Small intestine (tissue), 7 donors: ENCODE data around the gene DNASE2B. TPM values are rescaled to one million over a fixed set of nuclear protein-coding genes. Genes with fewer than 3 reads are reported as not detected.

Experiments used
- DNase-seq, 2 donors: peaks; one replicate each; pipeline versions ENCODE4 v3.0.0 to v3.0.0-alpha.2; 2013
- FAIRE-seq: peaks from 2 replicates; lab custom pipeline; 2012; peaks lifted over from hg19 to GRCh38; lab: Jason Lieb, UNC
- H3K27ac ChIP-seq, 3 donors: one replicate each; pipeline ENCODE4 v1.5.1; 2013; ENCODE audit warnings: low read length in 2 of 3, mild to moderate bottlenecking in 2 of 3, control low read depth in 1 of 3, inconsistent platforms in 1 of 3, low read depth in 1 of 3, moderate library complexity in 1 of 3
- H3K27me3 ChIP-seq, 3 donors: one replicate each; pipeline ENCODE4 v1.6.1; 2013; ENCODE audit warnings: low read length in 3 of 3, inconsistent platforms in 1 of 3; ENCODE audit not compliant: control insufficient read depth in 3 of 3, insufficient read depth in 3 of 3
- H3K36me3 ChIP-seq, 3 donors: one replicate each; pipeline ENCODE4 v1.6.1; 2013; ENCODE audit warnings: low read length in 3 of 3, inconsistent platforms in 1 of 3, low read depth in 1 of 3, mild to moderate bottlenecking in 1 of 3, moderate library complexity in 1 of 3; ENCODE audit not compliant: control insufficient read depth in 3 of 3, insufficient read depth in 2 of 3
- H3K4me1 ChIP-seq, 3 donors: one replicate each; pipeline ENCODE4 v1.6.1; 2013; ENCODE audit warnings: low read length in 2 of 3, inconsistent platforms in 1 of 3, low read depth in 1 of 3, mild to moderate bottlenecking in 1 of 3, moderate library complexity in 1 of 3; ENCODE audit not compliant: control insufficient read depth in 3 of 3, insufficient read depth in 2 of 3
- H3K4me3 ChIP-seq, 3 donors: one replicate each; pipeline ENCODE4 v1.5.1; 2013; ENCODE audit warnings: low read length in 3 of 3, control low read depth in 1 of 3, inconsistent platforms in 1 of 3, low read depth in 1 of 3, mild to moderate bottlenecking in 1 of 3, moderate library complexity in 1 of 3
- H3K9me3 ChIP-seq, 2 donors: one replicate each; pipeline ENCODE4 v1.6.1; 2013; ENCODE audit warnings: low read depth in 1 of 2, low read length in 1 of 2; ENCODE audit not compliant: control insufficient read depth in 2 of 2, insufficient read depth in 1 of 2
- WGBS, 3 donors: extraction: QIAGEN DNeasy Blood & Tissue Kit; methylation state at CpG; one replicate each; pipeline ENCODE4 v1.1.7; 2013; 5-methylcytosine and 5-hydroxymethylcytosine counted together
- polyA plus RNA-seq, 4 donors: library from polyadenylated mRNA; stranded (reverse) in 3 of 4; unstranded in 1 of 4; fragments of 200-250 nt in 3 of 4; fragments of 120-200 nt in 1 of 4; gene quantifications; one replicate each; pipeline versions ENCODE4 v1.2.1 to v1.2.3, GENCODE V29; 2013
- donor health status: healthy with polysubstance abuse.
- donor health status: control.
- donor health status: control.
- donor health status: Bipolar disorder and iron deficiency.
- donor health status: healthy.

The DNASE2B gene
- polyA plus RNA-seq, 4 donors = 0.09 to 0.18 TPM; not detected in 2

- DNase-seq = no peak
- Histone ChIP-seq H3K4me3 (no peak overlapping the region), H3K36me3 (no peaks in the 10 kb centered on the region), H3K27ac (no peak overlapping the region), H3K4me1 (no peaks in the 10 kb centered on the region), H3K9me3 (peaks cover 0 to 8% of the 10 kb centered on the region in 2 donors), H3K27me3 (no peaks in the 10 kb centered on the region)
- FAIRE-seq = no peak
- WGBS, 3 donors = 80 to 84% (median 82%) methylated on average over 6 of the region's 6 CpGs
These were observed 29.2 kb downstream of the DNASE2B start for GRCh38 chr1:84427250-84428188.

DNA sequence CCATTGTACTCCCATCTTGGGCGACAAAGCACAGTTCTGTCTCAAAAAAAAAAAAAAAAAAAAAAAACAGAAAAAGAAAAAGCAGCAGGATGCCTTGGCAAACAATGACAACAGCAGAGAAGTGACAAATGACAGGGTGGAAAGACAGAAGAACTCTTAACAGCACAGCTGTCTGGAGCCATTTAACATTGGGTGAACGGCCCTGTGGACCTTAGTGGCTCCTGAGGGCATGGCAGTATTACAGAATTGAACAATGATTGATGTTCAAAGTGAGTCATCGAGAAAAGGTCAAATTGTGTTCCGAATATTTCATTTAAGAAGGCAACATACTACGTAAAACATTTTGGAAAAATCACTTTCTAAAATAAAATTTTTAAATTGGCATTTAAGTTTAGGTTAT is 30.0 kb downstream of the DNASE2B start:
- FAIRE-seq (no peak), DNase-seq (no peak)
- 83 to 85% (median 84%) methylated on average over 5 of the region's 5 CpGs for WGBS, 3 donors
- no peak overlapping the region for H3K4me3 ChIP-seq
- H3K4me1 ChIP-seq = peaks cover 0 to under 1% (median 0%) of the 10 kb centered on the region in 3 donors
- H3K27ac ChIP-seq = no peak overlapping the region
- no peaks in the 10 kb centered on the region for H3K36me3 ChIP-seq
- H3K27me3 ChIP-seq = no peaks in the 10 kb centered on the region
- H3K9me3 ChIP-seq = peaks cover 0 to 8% of the 10 kb centered on the region in 2 donors

GRCh38 chr1:84429231-84429630 is 30.9 kb downstream of the DNASE2B start:
- no peak overlapping the region for H3K27ac ChIP-seq
- DNase-seq (no peak), FAIRE-seq (no peak)
- H3K4me3 ChIP-seq = no peak overlapping the region
- H3K9me3 ChIP-seq = peaks cover 0 to 8% of the 10 kb centered on the region in 2 donors
- peaks cover 0 to 4% (median 0%) of the 10 kb centered on the region in 3 donors for H3K4me1 ChIP-seq
- WGBS, 3 donors = 89 to 96% (median 90%) methylated on average over 1 of the region's 1 CpG
- no peaks in the 10 kb centered on the region for H3K36me3 ChIP-seq
- H3K27me3 ChIP-seq = no peaks in the 10 kb centered on the region

GRCh38 chr1:84430546-84430945 is 32.3 kb downstream of the DNASE2B start:
- H3K27me3 ChIP-seq = no peaks in the 10 kb centered on the region
- DNase-seq (no peak), FAIRE-seq (no peak)
- no peak overlapping the region for H3K4me3 ChIP-seq
- peaks cover 0 to 4% (median 0%) of the 10 kb centered on the region in 3 donors for H3K4me1 ChIP-seq
- no peak overlapping the region for H3K27ac ChIP-seq
- H3K9me3 ChIP-seq = peaks cover 0 to 8% of the 10 kb centered on the region in 2 donors
- WGBS, 3 donors = 74 to 91% (median 78%) methylated on average over 2 of the region's 2 CpGs
- H3K36me3 ChIP-seq = no peaks in the 10 kb centered on the region

- Histone ChIP-seq H3K27ac (peak overlapping the region in 2 of 3 donors; percentile 25 to 54), H3K36me3 (no peaks in the 10 kb centered on the region), H3K27me3 (no peaks in the 10 kb centered on the region), H3K9me3 (peaks cover 0 to 8% of the 10 kb centered on the region in 2 donors), H3K4me1 (peaks cover 0 to 4% (median 0%) of the 10 kb centered on the region in 3 donors), H3K4me3 (peak overlapping the region in 1 of 3 donors; percentile 27)
- peak; percentile 83 to 85 for DNase-seq
- 5 to 17% (median 15%) methylated on average over 11 of the region's 11 CpGs for WGBS, 3 donors
- FAIRE-seq = no peak
These were observed 35.2 kb downstream of the DNASE2B start for GRCh38 chr1:84433258-84434080.

GRCh38 chr1:84434081-84434769 is 35.9 kb downstream of the DNASE2B start:
- FAIRE-seq (no peak), DNase-seq (no peak)
- no peaks in the 10 kb centered on the region for H3K27me3 ChIP-seq
- H3K4me3 ChIP-seq = no peak overlapping the region
- H3K4me1 ChIP-seq = peaks cover 0 to 4% (median 0%) of the 10 kb centered on the region in 3 donors
- no peaks in the 10 kb centered on the region for H3K36me3 ChIP-seq
- no peak overlapping the region for H3K27ac ChIP-seq
- H3K9me3 ChIP-seq = peaks cover 0 to 8% of the 10 kb centered on the region in 2 donors
- 66 to 74% (median 69%) methylated on average over 6 of the region's 6 CpGs for WGBS, 3 donors

- DNase-seq (peak in 1 of 2 donors; percentile 20), FAIRE-seq (no peak)
- H3K4me3 ChIP-seq = no peak overlapping the region
- H3K27me3 ChIP-seq = no peaks in the 10 kb centered on the region
- H3K36me3 ChIP-seq = no peaks in the 10 kb centered on the region
- H3K4me1 ChIP-seq = peaks cover 0 to 4% (median 0%) of the 10 kb centered on the region in 3 donors
- WGBS, 3 donors = 35 to 40% (median 35%) methylated on average over 4 of the region's 4 CpGs
- peaks cover 0 to 3% of the 10 kb centered on the region in 2 donors for H3K9me3 ChIP-seq
- H3K27ac ChIP-seq = peak overlapping the region in 1 of 3 donors; percentile 51
These were observed 36.7 kb downstream of the DNASE2B start for GRCh38 chr1:84434801-84435549.
